ENCODE measurements around the gene IMP3. TPM values are rescaled to one million over a fixed set of nuclear protein-coding genes. Genes with fewer than 3 reads are reported as not detected.

The IMP3 gene
- total RNA-seq, 1 donor from 2014 or later: 68.4 TPM

DNA sequence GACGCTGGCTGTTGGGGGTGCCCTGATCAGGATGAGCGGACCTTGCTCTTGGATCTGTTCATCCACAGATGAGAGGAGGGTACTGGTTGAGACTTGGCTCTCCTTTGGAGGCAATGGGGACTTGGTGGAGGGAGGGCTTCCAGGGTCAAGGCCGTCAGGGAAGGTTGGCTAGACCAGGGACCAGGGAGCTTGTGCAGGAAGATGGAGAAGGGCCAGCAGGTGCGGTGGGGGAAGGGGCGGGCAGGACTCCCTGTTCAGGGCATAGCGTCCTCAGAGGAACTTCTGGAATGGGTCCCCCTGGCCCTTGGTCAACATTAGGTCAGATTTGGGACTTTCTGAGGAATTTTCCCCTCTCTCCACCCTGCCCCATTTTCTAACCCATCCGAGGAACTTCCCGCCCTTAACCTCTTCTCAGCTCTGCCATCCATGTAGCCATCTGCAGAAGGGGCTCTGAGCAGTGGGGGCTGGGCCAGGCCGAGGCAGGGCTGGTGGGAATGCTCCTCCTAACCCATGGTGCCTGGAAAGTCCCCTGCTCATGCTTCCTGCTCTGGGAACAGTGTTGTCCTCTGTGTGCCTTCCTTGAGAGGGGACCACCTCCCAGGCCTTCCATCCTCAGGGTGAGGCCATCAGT is 19.2 kb upstream of the IMP3 start:
- H3K9me3 Mint-ChIP-seq: no peaks in the 10 kb centered on the region
- no peaks in the 10 kb centered on the region for H3K27me3 Mint-ChIP-seq
- DNase-seq (ENCODE audit: extremely low spot score, unreplicated experiment): no peak
- TF ChIP-seq, protein P1, sequence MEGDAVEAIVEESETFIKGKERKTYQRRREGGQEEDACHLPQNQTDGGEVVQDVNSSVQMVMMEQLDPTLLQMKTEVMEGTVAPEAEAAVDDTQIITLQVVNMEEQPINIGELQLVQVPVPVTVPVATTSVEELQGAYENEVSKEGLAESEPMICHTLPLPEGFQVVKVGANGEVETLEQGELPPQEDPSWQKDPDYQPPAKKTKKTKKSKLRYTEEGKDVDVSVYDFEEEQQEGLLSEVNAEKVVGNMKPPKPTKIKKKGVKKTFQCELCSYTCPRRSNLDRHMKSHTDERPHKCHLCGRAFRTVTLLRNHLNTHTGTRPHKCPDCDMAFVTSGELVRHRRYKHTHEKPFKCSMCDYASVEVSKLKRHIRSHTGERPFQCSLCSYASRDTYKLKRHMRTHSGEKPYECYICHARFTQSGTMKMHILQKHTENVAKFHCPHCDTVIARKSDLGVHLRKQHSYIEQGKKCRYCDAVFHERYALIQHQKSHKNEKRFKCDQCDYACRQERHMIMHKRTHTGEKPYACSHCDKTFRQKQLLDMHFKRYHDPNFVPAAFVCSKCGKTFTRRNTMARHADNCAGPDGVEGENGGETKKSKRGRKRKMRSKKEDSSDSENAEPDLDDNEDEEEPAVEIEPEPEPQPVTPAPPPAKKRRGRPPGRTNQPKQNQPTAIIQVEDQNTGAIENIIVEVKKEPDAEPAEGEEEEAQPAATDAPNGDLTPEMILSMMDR (conservative IDR thresholded peaks at IDR 0.05): no peak
- H3K4me1 Mint-ChIP-seq (ENCODE audit: unreplicated experiment): peaks cover 19% of the 10 kb centered on the region
- H3K27ac Mint-ChIP-seq: no peak overlapping the region
- no peak overlapping the region for H3K4me3 Mint-ChIP-seq
- peaks cover 10% of the 10 kb centered on the region for H3K36me3 Mint-ChIP-seq

GRCh38 chr15:75656813-75657212 is 16.8 kb upstream of the IMP3 start:
- no peak overlapping the region for H3K4me3 Mint-ChIP-seq
- TF ChIP-seq, protein P1 (conservative IDR thresholded peaks at IDR 0.05): no peak
- H3K27me3 Mint-ChIP-seq: no peaks in the 10 kb centered on the region
- no peak overlapping the region for H3K27ac Mint-ChIP-seq
- H3K4me1 Mint-ChIP-seq (ENCODE audit: unreplicated experiment): peaks cover 37% of the 10 kb centered on the region
- DNase-seq (ENCODE audit: extremely low spot score, unreplicated experiment): no peak
- H3K36me3 Mint-ChIP-seq: peaks cover 10% of the 10 kb centered on the region
- no peaks in the 10 kb centered on the region for H3K9me3 Mint-ChIP-seq

DNA sequence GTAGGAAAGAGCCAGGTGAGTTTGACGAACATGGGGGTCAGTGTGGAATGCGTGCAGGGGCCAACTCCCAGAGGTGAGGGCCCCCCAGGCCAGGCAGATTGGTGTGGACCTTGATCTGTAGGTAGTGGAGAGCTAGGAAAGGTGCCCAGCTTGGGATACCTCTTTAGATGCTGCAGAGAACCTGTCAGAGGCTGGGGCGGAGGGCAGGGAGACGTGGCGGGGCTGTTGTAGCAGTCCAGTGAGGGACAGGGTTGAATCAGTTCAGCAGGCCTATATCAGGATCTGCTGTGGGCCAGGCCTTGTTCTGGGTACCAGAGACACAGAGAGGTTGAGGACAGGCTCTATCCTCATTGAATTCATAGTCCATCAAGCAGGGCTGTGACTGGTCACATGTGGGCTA is 16.3 kb upstream of the IMP3 start:
- H3K27me3 Mint-ChIP-seq: no peaks in the 10 kb centered on the region
- H3K36me3 Mint-ChIP-seq: peaks cover 11% of the 10 kb centered on the region
- TF ChIP-seq, protein P1 (conservative IDR thresholded peaks at IDR 0.05): no peak
- DNase-seq (ENCODE audit: extremely low spot score, unreplicated experiment): no peak
- H3K4me1 Mint-ChIP-seq (ENCODE audit: unreplicated experiment): peaks cover 41% of the 10 kb centered on the region
- H3K9me3 Mint-ChIP-seq: no peaks in the 10 kb centered on the region
- H3K4me3 Mint-ChIP-seq: peak overlapping the region; percentile 2
- H3K27ac Mint-ChIP-seq: no peak overlapping the region

GRCh38 chr15:75655931-75656330 is 15.9 kb upstream of the IMP3 start:
- TF ChIP-seq, protein P1 (conservative IDR thresholded peaks at IDR 0.05): no peak
- peaks cover 15% of the 10 kb centered on the region for H3K36me3 Mint-ChIP-seq
- peaks cover 45% of the 10 kb centered on the region for H3K4me1 Mint-ChIP-seq (ENCODE audit: unreplicated experiment)
- H3K4me3 Mint-ChIP-seq: peak overlapping the region; percentile 2
- no peaks in the 10 kb centered on the region for H3K27me3 Mint-ChIP-seq
- no peak for DNase-seq (ENCODE audit: extremely low spot score, unreplicated experiment)
- no peaks in the 10 kb centered on the region for H3K9me3 Mint-ChIP-seq
- H3K27ac Mint-ChIP-seq: no peak overlapping the region

- H3K4me1 Mint-ChIP-seq (ENCODE audit: unreplicated experiment): peaks cover 61% of the 10 kb centered on the region
- H3K4me3 Mint-ChIP-seq: no peak overlapping the region
- no peak overlapping the region for H3K27ac Mint-ChIP-seq
- DNase-seq (ENCODE audit: extremely low spot score, unreplicated experiment): no peak
- H3K9me3 Mint-ChIP-seq: no peaks in the 10 kb centered on the region
- TF ChIP-seq, protein P1 (conservative IDR thresholded peaks at IDR 0.05): no peak
- peaks cover 23% of the 10 kb centered on the region for H3K36me3 Mint-ChIP-seq
- no peaks in the 10 kb centered on the region for H3K27me3 Mint-ChIP-seq
Observed at GRCh38 chr15:75654201-75654907, 14.3 kb upstream of the IMP3 start.

Measured in type B pancreatic cell (in vitro differentiated cells).